GM12892 (cell line): ENCODE results near the gene OSTF1.

Experiments used
- POLR2A ChIP-seq: IDR thresholded peaks from 2 replicates; pipeline ENCODE4 v1.6.1; 2011; ENCODE audit warnings: low read depth, low read length, control low read depth
- POLR2AphosphoS5 ChIP-seq: IDR thresholded peaks from 2 replicates; pipeline ENCODE4 v1.6.1; 2011; ENCODE audit warnings: low read depth, low read length, control low read depth
- TAF1 ChIP-seq: IDR thresholded peaks from 2 replicates; pipeline ENCODE4 v1.6.1; 2011; ENCODE audit warnings: low read depth, mild to moderate bottlenecking, control low read depth, low read length, borderline replicate concordance

DNA sequence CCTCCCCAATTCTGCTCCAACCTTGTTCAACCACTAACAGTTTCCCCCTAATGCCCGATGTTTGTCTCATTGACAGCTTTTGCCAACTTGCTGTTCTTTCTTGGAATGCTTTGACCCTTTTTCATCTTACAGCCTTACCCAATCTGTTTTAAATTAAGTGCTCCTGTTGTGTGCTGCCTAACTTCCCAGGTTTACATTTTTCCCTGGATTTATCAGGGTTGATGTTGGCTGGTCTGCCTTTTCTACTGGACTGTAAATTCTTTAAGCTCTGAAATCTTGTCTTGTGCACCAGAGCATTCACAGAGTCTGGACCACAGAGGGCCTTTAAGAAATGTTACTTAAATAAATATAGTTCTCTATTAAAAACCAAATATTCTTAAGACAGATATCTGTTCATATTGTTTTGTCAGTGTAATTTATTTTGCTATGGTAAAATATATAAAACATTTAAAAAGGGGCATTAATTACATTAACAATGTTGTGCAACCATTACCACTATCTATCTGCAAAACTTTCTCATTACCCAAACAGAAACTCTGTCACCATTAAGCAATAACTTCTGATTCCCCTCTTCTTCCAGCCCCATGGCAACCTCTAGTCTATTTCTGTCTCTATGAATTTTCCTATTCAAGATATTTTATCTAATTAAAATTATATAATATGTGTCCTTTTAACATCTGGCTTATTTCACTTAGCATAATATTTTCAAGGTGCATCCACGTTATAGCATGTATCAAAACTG lies 73.0 kb downstream of the OSTF1 start:
- no peak for TF ChIP-seq POLR2A
- TF ChIP-seq TAF1, result no peak
- TF ChIP-seq POLR2AphosphoS5, result no peak
